Mucosa of gallbladder (tissue), 1 donor: ENCODE results near the gene TRPM6. TPM values are rescaled to one million over a fixed set of nuclear protein-coding genes. Genes with fewer than 3 reads are reported as not detected.

Experiments
- DNase-seq: peaks from one replicate; pipeline ENCODE4 v3.0.0-alpha.2; 2020; ENCODE audit warnings: low spot score
- total RNA-seq: library from RNA; stranded (reverse); gene quantifications from one replicate; pipeline ENCODE4 v1.2.1, GENCODE V29; 2021
- donor health status: DM: no; HTN: no; CAD: no.

TRPM6 gene
- total RNA-seq, 1 donor from 2014 or later, result 0.29 TPM

- no peak for DNase-seq
These were observed 176.4 kb downstream of the TRPM6 start for GRCh38 chr9:74711341-74711740.

GRCh38 chr9:74697535-74697934 lies 190.2 kb downstream of the TRPM6 start:
- no peak for DNase-seq

- DNase-seq, result no peak
These were observed 191.2 kb downstream of the TRPM6 start for GRCh38 chr9:74696520-74696919.

- no peak for DNase-seq
These were observed 196.7 kb downstream of the TRPM6 start for GRCh38 chr9:74691058-74691457.

GRCh38 chr9:74683322-74683721 lies 204.4 kb downstream of the TRPM6 start:
- DNase-seq, result no peak

- no peak for DNase-seq
These were observed 205.8 kb downstream of the TRPM6 start for GRCh38 chr9:74681906-74682305.

GRCh38 chr9:74674077-74674476 lies 213.6 kb downstream of the TRPM6 start:
- no peak for DNase-seq

Other genes starting within 250 kb of the TRPM6 start
- gene C9orf40, start 65.0 kb upstream of the TRPM6 start, total RNA-seq, result 5.0 TPM
- gene CARNMT1, start 140.4 kb upstream of the TRPM6 start, total RNA-seq, result 24.6 TPM
- 32.9 TPM for gene NMRK1, start 200.2 kb upstream of the TRPM6 start, total RNA-seq
- 54.7 TPM for gene OSTF1, start 200.6 kb upstream of the TRPM6 start, total RNA-seq